Fibroblast of skin of right biceps (primary cell): Measurements from ENCODE around the gene SHOC2.
"Not testable (repeated sequence)": the region's sequence is repeated elsewhere in the genome, so short reads cannot be mapped to it uniquely, and the experiment has no call there.

ENCODE experiments used
- DNase-seq: peaks from one replicate; pipeline ENCODE4 v3.0.0-alpha.2; 2013

Gene SHOC2

GRCh38 chr10:110901954-110902819 lies 17.2 kb upstream of the SHOC2 start:
- peak; percentile 76 for DNase-seq

- peak; percentile 7 for DNase-seq
These were observed 15.8 kb upstream of the SHOC2 start for GRCh38 chr10:110903280-110904278.

- DNase-seq: no peak
These were observed 9.3 kb upstream of the SHOC2 start for GRCh38 chr10:110910138-110910537.

- peak; percentile 85 for DNase-seq
These were observed 7.0 kb upstream of the SHOC2 start for GRCh38 chr10:110912374-110912773.

GRCh38 chr10:110914431-110914830 lies 5.0 kb upstream of the SHOC2 start:
- peak; percentile 22 for DNase-seq

GRCh38 chr10:110915035-110915434 lies 4.4 kb upstream of the SHOC2 start:
- no peak for DNase-seq

GRCh38 chr10:110915600-110915999 lies 3.8 kb upstream of the SHOC2 start:
- not testable (repeated sequence) for DNase-seq

GRCh38 chr10:110916554-110917346 lies 2.7 kb upstream of the SHOC2 start:
- DNase-seq: peak; percentile 88

GRCh38 chr10:110918269-110918642 lies 1.1 kb upstream of the SHOC2 start:
- peak; percentile 96 for DNase-seq

GRCh38 chr10:110918643-110919348 lies 608 bp upstream of the SHOC2 start, which contains the start of gene BBIP1:
Gene BBIP1 (minus strand): TSS chr10:110919180. CDS start chr10:110918157, 1,023 bp downstream.
- peak; percentile 100 for DNase-seq

GRCh38 chr10:110919971-110920881 lies 822 bp downstream of the SHOC2 start:
- DNase-seq: peak; percentile 46

GRCh38 chr10:110923856-110924493 lies 4.6 kb downstream of the SHOC2 start:
- no peak for DNase-seq

GRCh38 chr10:110927461-110927860 lies 8.1 kb downstream of the SHOC2 start:
- DNase-seq: no peak

GRCh38 chr10:110931769-110932381 lies 12.5 kb downstream of the SHOC2 start:
- DNase-seq: no peak

GRCh38 chr10:110932505-110933180 lies 13.2 kb downstream of the SHOC2 start:
- DNase-seq: no peak

GRCh38 chr10:110936757-110937156 lies 17.4 kb downstream of the SHOC2 start:
- DNase-seq: no peak

- DNase-seq: no peak
These were observed 20.0 kb downstream of the SHOC2 start for GRCh38 chr10:110939419-110939818.

GRCh38 chr10:110944792-110945396 lies 25.5 kb downstream of the SHOC2 start:
- peak; percentile 76 for DNase-seq

GRCh38 chr10:110946496-110946895 lies 27.1 kb downstream of the SHOC2 start:
- DNase-seq: no peak
